NCI-H1105 (cell line): ENCODE measurements around the gene SPTAN1.
A peak's percentile ranks its signal among the peaks of the same experiment; 100 is the strongest.
"Not testable (repeated sequence)": the region's sequence is repeated elsewhere in the genome, so short reads cannot be mapped to it uniquely, and the experiment has no call there.

ENCODE experiments used
- DNase-seq: peaks from one replicate; lab custom pipeline; 2025; lab: John Stamatoyannopoulos, UW

Gene SPTAN1

GRCh38 chr9:128632486-128632885 is 80.1 kb downstream of the SPTAN1 start:
- DNase-seq, result no peak

GRCh38 chr9:128633057-128633456 is 80.7 kb downstream of the SPTAN1 start:
- no peak for DNase-seq

- DNase-seq, result no peak
Measured at GRCh38 chr9:128633601-128634000, 81.2 kb downstream of the SPTAN1 start.

- no peak for DNase-seq
Measured at GRCh38 chr9:128634111-128634510, 81.7 kb downstream of the SPTAN1 start.

- no peak for DNase-seq
Measured at GRCh38 chr9:128634651-128635262, 82.4 kb downstream of the SPTAN1 start.

- peak; percentile 57 for DNase-seq
Measured at GRCh38 chr9:128635266-128636023, 83.1 kb downstream of the SPTAN1 start.

- peak; percentile 82 for DNase-seq
Measured at GRCh38 chr9:128636024-128636390, 83.6 kb downstream of the SPTAN1 start.

- no peak for DNase-seq
Measured at GRCh38 chr9:128636556-128637530, 84.5 kb downstream of the SPTAN1 start.

- DNase-seq, result no peak
Measured at GRCh38 chr9:128637656-128638055, 85.3 kb downstream of the SPTAN1 start.

- DNase-seq, result no peak
Measured at GRCh38 chr9:128638580-128638979, 86.2 kb downstream of the SPTAN1 start.

- no peak for DNase-seq
Measured at GRCh38 chr9:128640603-128641002, 88.2 kb downstream of the SPTAN1 start.

- no peak for DNase-seq
Measured at GRCh38 chr9:128642675-128643245, 90.4 kb downstream of the SPTAN1 start.

GRCh38 chr9:128643519-128644300 is 91.3 kb downstream of the SPTAN1 start:
- DNase-seq, result no peak

GRCh38 chr9:128648206-128648605 is 95.8 kb downstream of the SPTAN1 start:
- DNase-seq, result not testable (repeated sequence)

GRCh38 chr9:128651798-128652197 is 99.4 kb downstream of the SPTAN1 start:
- DNase-seq, result no peak

GRCh38 chr9:128653908-128654307 is 101.5 kb downstream of the SPTAN1 start:
- no peak for DNase-seq

- DNase-seq, result no peak
Measured at GRCh38 chr9:128654481-128654880, 102.1 kb downstream of the SPTAN1 start.

GRCh38 chr9:128656416-128657343 is 104.3 kb downstream of the SPTAN1 start, which contains the start of gene DYNC2I2:
DYNC2I2 (minus strand) TSS chr9:128656847; CDS start chr9:128656726, 121 bp downstream.
- DNase-seq, result peak; percentile 90

GRCh38 chr9:128657344-128657704 is 104.9 kb downstream of the SPTAN1 start:
- no peak for DNase-seq

- no peak for DNase-seq
Measured at GRCh38 chr9:128657796-128658195, 105.4 kb downstream of the SPTAN1 start.
